ENCODE measurements around the gene SLC12A8.

The SLC12A8 gene

GRCh38 chr3:125050488-125051090 lies 162.0 kb downstream of the SLC12A8 start:
- DNase-seq = no peak

DNA sequence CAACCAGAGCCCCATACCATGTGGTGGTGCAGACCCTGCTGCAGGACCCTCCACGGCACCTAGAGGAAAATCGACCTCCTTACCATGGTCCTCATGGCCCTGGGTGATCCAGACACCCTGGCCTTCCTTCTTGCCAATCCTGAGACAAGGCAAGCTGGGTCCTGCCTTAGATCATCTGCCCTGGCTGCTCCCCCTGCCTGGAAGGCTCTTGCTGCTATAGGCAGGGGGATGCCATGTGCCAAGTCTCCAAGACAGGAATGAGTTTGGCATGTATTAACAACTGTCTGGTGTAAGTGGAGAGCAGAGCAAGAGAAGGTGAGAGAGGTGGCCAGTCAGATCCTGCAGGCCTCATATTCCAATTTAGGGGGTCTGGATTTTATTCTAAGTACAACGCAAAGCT lies 164.3 kb downstream of the SLC12A8 start:
- DNase-seq = no peak

GRCh38 chr3:125045965-125046364 lies 166.6 kb downstream of the SLC12A8 start:
- DNase-seq = no peak

DNA sequence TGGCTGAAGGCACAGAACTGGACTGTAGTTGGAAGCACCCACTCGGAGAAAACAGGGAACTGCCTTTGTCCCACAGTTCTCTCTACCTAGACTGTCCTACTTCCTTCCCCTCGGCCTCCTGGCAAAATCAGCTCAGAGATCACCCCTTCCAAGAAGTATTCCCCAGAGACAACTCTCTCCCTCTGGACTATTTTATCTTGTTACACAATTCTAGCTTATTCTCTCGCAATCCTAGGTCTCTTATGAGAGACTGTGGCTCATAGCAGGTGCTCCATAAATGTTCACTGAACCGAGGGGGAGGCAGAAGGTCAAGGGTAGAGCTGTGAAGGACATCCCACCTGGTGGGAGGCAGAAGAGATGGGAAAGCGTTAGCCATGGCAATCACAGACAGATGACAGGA lies 167.4 kb downstream of the SLC12A8 start:
- no peak for DNase-seq

DNA sequence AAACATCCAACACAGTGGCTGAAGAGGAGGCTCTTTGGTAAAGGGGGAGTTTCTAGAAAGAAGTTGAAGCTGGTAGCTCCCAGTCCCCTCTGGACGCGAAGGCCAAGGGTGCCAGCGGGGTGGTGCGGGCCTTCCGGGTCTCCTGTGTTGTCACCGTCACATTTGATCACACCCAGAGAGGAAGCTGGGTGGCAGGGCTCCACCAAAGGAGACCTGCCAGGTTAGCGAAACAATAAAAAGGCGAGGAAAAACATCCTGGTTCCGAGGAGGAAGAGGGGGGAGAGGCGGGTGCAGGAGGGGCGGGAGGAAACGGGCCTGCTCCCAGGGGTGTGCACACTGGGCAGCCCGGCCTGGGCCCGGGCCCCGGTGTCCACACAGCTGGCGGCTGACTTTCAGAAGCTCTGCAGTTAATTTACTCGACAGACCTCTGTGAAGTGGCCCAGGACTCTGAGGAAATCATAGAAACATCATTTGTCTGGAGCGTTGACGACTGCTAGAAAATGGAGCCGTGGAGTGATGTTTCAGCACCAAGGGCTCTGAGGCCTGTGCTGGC lies 168.9 kb downstream of the SLC12A8 start:
- no peak for DNase-seq

DNA sequence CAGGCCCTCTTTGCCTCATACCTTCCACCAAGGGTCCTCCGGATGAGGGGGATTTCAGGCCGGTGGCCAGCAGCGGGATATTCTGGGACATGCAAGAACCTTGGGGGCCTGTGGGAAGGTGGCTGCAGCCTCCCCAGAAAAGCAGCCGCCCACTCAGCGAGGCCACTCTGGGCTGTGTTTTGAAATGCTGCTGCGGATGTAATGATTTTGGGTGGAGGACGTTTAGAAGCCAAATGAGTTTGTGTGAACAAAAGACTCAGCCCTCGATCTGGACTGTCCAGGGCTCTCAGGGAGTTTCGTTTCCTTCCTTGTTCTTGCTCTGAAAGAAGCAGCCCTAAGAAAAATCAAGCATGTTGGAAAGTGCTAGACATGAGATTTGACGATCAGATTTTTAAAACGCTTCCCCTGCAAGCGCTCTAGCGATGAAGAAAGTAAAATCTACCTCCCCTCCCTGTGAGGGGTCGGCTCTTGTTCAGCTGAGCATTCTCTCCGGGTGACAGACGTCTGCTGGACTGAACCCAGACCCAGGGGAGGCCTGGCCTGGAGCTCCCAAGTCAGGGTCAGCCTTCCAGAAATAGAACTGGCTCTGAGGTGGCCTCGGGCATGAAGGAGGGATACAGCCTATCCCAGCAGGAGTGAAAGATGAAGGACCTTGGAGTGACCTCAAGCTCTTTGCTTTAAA lies 169.7 kb downstream of the SLC12A8 start:
- no peak for DNase-seq

DNA sequence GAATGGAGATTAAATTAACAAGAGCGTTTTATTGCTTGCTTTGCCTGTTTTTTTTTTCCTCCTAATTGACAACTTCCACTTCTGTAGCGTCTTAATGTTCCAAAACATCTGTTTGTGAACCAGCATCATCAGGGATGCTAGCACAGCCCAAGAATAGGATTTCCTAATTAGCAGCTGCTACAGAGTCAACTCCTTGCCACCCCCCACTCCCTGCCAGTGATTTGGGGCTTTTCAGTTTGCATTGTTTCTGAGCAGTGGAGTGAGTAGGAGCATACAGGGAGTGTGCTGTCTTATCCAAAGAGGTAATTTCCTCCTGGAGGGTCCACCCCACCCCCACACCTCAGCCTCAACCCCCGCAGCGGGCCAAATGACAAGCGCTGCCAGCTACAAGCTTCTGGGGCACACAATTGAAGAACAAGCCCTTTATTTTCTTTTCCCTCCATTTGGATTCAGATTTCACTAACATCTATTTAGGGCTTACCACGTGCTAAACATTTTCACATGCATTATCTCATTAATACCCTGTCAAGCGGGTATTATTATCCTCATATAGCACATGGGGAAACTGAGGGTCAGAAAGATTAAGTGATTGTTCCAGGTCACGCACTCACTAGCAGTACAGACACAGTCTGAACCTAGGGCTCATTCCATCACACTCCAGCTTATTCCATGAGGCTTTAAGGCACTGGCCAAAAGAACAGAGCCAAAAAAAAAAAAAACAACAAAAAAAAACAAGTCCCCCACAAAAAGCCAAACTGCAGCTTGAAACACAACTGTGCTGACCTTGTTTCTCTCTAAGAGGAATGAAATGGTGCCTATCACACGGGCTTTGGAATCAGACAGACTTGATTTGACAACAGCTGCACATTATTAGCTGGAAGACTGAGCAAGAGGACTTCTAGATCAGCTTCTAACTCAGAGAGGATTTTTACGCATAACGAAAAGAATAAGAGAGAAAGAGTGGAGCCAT lies 173.1 kb downstream of the SLC12A8 start:
- DNase-seq = no peak

DNA sequence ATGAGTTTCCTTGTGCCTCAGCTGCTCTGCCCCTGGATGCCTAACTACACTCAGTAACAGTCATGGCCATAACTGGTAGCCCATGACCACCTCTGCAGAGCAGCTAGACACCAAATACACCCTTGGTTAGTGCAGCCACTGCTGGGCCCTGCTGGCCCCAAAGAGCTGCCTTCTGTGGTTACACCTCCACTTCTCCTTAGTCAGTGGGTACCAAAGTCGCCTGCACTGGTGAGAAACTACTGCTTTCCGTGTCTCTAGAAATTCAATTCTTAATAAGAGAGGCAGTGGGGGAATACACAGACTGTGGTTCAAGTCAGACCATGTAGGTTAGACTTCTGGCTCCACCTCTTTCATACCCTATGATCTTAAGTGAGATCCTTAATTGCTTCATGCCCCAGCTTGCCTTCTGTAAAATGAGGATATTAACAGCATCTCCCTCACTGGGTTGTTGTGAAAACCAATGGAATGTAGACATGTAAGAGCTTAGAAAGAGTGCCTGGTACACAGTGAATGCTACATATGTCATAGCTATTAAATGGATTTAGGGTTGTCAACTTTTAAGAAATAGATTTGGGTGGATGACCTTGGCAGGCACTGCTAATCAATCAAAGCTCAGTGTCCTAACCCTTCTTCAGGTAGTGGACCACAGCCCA lies 174.9 kb downstream of the SLC12A8 start:
- DNase-seq = no peak

DNA sequence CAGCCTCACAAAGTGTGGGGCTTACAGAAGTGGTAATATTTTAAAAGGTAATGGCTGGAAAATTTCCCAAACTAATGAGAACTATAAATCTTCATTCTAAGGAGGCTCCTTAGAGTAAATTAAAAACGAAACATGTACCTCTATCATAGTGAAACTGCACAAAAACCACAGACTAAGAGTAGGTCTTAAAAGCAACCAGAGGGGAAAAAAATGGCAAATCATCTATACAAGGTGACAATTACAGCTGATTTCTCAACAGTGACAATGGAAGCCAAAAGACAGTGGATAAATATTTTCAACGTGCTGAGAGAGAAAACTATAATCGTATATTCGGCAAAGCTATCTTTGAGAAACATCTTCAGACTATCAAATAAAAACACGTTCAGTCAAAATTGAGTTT lies 177.3 kb downstream of the SLC12A8 start:
- DNase-seq = no peak

GRCh38 chr3:125033616-125034015 lies 178.9 kb downstream of the SLC12A8 start:
- no peak for DNase-seq

DNA sequence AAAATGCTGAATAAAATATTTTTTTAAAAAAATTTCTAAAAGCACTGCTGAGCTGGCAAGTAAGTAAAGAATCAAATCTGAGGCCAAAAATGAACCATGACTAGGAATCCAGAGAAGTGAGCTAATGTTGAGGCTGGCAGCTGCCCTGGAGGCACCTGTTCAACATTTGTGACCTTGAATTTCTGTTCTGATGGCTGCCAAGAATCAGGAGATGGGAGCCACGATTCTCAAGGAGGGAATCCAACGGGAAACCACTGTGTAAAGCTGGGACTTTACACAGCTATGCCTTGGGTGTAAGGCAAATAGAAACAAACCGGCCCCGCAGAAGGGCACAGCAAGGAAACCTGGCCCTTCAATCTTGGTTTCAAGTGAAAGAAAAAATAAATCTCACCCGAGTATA lies 179.4 kb downstream of the SLC12A8 start:
- DNase-seq = no peak

GRCh38 chr3:125032683-125033082 lies 179.9 kb downstream of the SLC12A8 start:
- DNase-seq = no peak

All from GOT3 (cell line).